HEK293T (cell line): ENCODE data around the gene DDIT4.
"Not testable (repeated sequence)": the region's sequence is repeated elsewhere in the genome, so short reads cannot be mapped to it uniquely, and the experiment has no call there.

Experiments
- CTCF ChIA-PET: fragments of 350-600 bp; formaldehyde crosslinking; extraction: SDS; loops from one replicate; lab custom pipeline; 2021; ENCODE audit warnings: antibody characterized with exemption, inconsistent platforms; lab: Yijun Ruan, JAX
- POLR2A ChIA-PET: fragments of 350-600 bp; formaldehyde crosslinking; extraction: SDS; loops from one replicate; lab custom pipeline; 2020; ENCODE audit warnings: antibody characterized with exemption, inconsistent platforms; lab: Yijun Ruan, JAX
- DNase-seq: peaks from one replicate; pipeline ENCODE4 v3.0.0; 2012; ENCODE audit warnings: mixed read lengths; ENCODE audit errors: extremely low spot score
- ARNT ChIP-seq: fragments of 450-650 bp; IDR thresholded peaks from 2 replicates; pipeline ENCODE4 v1.6.1; 2017; ENCODE audit warnings: mild to moderate bottlenecking
- BHLHE40 ChIP-seq: fragments of 450-650 bp; IDR thresholded peaks from 2 replicates; pipeline ENCODE4 v1.6.1; 2016; ENCODE audit warnings: mild to moderate bottlenecking, moderate library complexity, borderline replicate concordance
- CTBP1 ChIP-seq: fragments of 450-650 bp; IDR thresholded peaks from 2 replicates; pipeline ENCODE4 v1.6.1; 2016; ENCODE audit warnings: borderline replicate concordance
- ELF4 ChIP-seq: fragments of 450-650 bp; IDR thresholded peaks from 2 replicates; pipeline ENCODE4 v1.6.1; 2017; ENCODE audit warnings: antibody characterized with exemption
- FOXA1 ChIP-seq: fragments of 450-650 bp; IDR thresholded peaks from 2 replicates; pipeline ENCODE4 v1.6.1; 2016; ENCODE audit warnings: mild to moderate bottlenecking
- FOXK2 ChIP-seq: fragments of 450-650 bp; IDR thresholded peaks from 2 replicates; pipeline ENCODE4 v1.6.1; 2016; ENCODE audit warnings: mild to moderate bottlenecking
- FOXM1 ChIP-seq: fragments of 450-650 bp; IDR thresholded peaks from 2 replicates; pipeline ENCODE4 v1.6.1; 2017; ENCODE audit warnings: mild to moderate bottlenecking, borderline replicate concordance
- HDGF ChIP-seq: fragments of 450-650 bp; IDR thresholded peaks from 2 replicates; pipeline ENCODE4 v1.6.1; 2017; ENCODE audit warnings: antibody characterized with exemption, borderline replicate concordance
- L3MBTL2 ChIP-seq: fragments of 450-650 bp; conservative IDR thresholded peaks from 2 replicates; pipeline ENCODE4 v1.6.1; 2016; ENCODE audit warnings: mild to moderate bottlenecking
- LEF1 ChIP-seq: fragments of 450-650 bp; IDR thresholded peaks from 2 replicates; pipeline ENCODE4 v1.6.1; 2017; ENCODE audit warnings: mild to moderate bottlenecking, borderline replicate concordance
- NFRKB ChIP-seq: fragments of 450-650 bp; IDR thresholded peaks from 2 replicates; pipeline ENCODE4 v1.6.1; 2016; ENCODE audit warnings: mild to moderate bottlenecking, moderate library complexity
- SP1 ChIP-seq: fragments of 450-650 bp; IDR thresholded peaks from 2 replicates; pipeline ENCODE4 v1.6.1; 2017
- SUZ12 ChIP-seq: fragments of 450-650 bp; IDR thresholded peaks from 2 replicates; pipeline ENCODE4 v1.6.1; 2016; ENCODE audit warnings: mild to moderate bottlenecking
- TARDBP ChIP-seq: fragments of 450-650 bp; IDR thresholded peaks from 2 replicates; pipeline ENCODE4 v1.6.1; 2016
- ZNF384 ChIP-seq: fragments of 450-650 bp; IDR thresholded peaks from 2 replicates; pipeline ENCODE4 v1.6.1; 2016
- TF ChIP-seq, protein P1 (sequence below): fragments of 450-650 bp; IDR thresholded peaks from 2 replicates; pipeline ENCODE4 v1.6.1; 2016

Gene DDIT4

DNA sequence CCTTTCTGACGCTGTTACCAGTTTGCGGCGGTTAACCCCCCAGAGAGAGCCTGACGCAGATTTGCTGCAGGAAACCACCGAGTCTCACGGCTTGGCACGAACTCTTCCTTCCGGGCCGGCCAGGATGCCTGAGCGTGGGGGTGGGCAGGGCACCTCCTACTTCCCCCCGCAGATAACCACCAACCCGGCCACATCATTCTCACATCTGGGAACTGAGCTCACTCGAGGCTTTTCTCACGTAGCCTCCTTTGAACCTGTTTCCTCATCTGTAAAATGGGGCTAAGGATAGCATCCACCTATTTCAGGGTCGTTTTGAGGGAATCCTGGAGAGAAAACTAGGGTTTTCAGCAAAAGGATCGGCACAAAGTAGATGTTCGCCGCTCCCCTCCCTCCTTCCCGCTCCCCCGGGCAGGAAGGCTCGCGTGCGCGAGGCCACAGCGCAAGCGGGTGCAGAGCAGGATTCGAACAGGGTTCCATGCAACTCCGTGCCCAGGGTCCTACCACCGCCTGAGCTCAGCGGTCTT lies 23.6 kb downstream of the DDIT4 start:
- CTCF ChIA-PET, result interaction anchor here (0.5 kb wide), 1 partner anchor 18 kb away, joined by 3 read pairs; no protein-coding TSS in a partner anchor
- TF ChIP-seq SUZ12 (no peak), L3MBTL2 (peak; percentile 52)
- POLR2A ChIA-PET, result interaction anchor here (0.7 to 3.1 kb wide), 8 partner anchors 17 to 35 kb away, joined by 3 to 27 read pairs (median 4); partner anchors contain the start of gene DDIT4
- no peak for DNase-seq

DNA sequence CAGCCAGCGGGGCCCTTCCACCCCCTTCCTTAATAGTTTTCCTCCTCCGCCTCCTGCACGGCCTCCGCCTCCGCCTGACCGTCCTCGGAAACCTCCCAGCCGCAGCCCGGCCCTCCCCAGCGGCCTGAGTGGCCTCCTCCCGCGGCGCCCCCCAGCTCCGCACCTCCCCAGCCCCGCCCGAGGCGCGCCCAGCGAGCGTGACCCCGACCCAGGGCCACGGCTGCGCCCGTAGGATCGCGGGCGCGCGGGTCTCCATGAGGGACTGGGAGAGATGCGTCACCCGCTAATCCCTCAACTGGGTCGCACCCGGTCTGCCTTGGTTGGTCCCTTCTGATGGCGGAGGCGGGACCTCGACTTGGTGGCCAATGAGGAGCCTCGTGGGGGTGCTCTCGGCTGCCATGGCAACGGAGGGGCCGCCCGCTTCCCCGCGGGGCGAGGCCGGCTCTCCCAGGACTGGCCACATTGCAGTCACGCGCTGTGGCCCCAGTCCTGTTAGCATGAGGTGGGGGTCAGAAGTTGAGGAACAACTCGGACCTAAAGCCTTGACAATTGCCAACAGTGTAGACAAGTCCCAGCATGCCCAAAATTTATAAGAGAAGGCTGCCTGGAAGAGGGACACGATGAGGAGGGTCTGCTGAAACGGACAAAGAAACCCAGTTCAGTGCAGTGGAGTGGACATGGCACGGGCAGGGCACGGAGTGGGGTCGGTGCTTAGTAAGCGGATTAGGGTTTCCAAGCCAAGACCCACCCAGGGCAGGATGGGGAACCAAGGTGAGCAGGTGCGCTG lies 24.3 kb downstream of the DDIT4 start:
- peak; percentile 94 for DNase-seq
- TF ChIP-seq, protein P1, sequence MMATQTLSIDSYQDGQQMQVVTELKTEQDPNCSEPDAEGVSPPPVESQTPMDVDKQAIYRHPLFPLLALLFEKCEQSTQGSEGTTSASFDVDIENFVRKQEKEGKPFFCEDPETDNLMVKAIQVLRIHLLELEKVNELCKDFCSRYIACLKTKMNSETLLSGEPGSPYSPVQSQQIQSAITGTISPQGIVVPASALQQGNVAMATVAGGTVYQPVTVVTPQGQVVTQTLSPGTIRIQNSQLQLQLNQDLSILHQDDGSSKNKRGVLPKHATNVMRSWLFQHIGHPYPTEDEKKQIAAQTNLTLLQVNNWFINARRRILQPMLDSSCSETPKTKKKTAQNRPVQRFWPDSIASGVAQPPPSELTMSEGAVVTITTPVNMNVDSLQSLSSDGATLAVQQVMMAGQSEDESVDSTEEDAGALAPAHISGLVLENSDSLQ, result no peak
- peak; percentile 40 for TF ChIP-seq L3MBTL2
- no peak; the same call in 1 of the 2 replicates for TF ChIP-seq HDGF
- no peak for TF ChIP-seq BHLHE40
- CTCF ChIA-PET, result interaction anchor here (0.5 kb wide), 1 partner anchor 17 kb away, joined by 3 read pairs; no protein-coding TSS in a partner anchor
- POLR2A ChIA-PET, result interaction anchor here (0.7 to 3.1 kb wide), 8 partner anchors 16 to 34 kb away, joined by 3 to 27 read pairs (median 4); partner anchors contain the start of gene DDIT4

DNA sequence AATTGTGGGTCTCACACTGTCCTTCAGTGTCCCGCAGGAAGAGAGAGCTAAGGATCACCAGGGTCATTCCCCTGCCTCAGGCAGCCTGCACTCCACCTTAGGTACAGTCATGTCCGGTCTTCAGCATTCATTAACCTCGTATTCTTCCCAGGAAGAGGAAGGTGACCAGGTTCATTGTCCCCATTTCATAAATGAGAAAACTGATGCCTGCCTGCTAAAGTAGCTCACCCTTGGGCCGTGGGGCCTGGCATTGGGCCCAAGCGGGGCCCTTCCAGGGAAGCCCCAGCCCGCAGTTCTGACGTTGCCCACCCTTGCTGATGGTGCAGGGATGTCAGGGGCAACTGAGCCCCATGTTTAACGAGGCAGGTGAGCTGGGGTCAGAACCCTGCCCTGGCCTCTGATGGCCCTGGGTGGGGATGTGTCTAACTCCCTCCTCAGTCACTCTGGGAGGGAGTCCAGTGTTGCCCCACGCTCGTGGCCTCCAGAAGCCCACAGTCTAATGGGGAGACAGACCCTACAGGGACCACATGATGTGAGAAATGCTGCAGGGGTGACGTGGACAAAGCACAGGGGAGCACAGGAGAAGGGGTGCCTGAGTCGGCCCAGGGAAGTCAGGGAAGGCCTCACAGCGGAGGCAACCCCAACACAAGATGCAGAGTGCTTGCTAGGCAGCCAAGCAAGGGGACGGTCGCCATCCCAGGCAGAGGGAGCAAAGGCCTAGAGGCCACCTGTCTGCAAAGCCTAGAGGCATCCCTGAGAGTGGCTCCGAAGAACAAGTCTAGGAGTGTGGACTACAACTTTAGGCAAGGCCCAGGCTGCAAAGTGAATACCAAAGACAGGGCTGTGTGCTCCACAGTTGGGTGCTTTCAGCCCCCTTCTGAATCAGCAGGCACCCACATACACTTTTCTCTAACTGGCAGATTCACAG lies 25.1 kb downstream of the DDIT4 start:
- ChIA-PET POLR2A (interaction anchor here (0.7 to 3.1 kb wide), 5 partner anchors 20 to 27 kb away, joined by 3 to 27 read pairs (median 8); partner anchors contain the start of gene DDIT4), CTCF (no interaction called here)
- TF ChIP-seq TARDBP (no peak), BHLHE40 (no peak), CTBP1 (no peak), FOXK2 (no peak), L3MBTL2 (no peak), ELF4 (no peak), NFRKB (no peak), ZNF384 (no peak), SP1 (no peak), FOXA1 (no peak), LEF1 (no peak), SUZ12 (no peak), HDGF (no peak), FOXM1 (no peak), ARNT (no peak)
- TF ChIP-seq, protein P1, result no peak
- no peak for DNase-seq

DNA sequence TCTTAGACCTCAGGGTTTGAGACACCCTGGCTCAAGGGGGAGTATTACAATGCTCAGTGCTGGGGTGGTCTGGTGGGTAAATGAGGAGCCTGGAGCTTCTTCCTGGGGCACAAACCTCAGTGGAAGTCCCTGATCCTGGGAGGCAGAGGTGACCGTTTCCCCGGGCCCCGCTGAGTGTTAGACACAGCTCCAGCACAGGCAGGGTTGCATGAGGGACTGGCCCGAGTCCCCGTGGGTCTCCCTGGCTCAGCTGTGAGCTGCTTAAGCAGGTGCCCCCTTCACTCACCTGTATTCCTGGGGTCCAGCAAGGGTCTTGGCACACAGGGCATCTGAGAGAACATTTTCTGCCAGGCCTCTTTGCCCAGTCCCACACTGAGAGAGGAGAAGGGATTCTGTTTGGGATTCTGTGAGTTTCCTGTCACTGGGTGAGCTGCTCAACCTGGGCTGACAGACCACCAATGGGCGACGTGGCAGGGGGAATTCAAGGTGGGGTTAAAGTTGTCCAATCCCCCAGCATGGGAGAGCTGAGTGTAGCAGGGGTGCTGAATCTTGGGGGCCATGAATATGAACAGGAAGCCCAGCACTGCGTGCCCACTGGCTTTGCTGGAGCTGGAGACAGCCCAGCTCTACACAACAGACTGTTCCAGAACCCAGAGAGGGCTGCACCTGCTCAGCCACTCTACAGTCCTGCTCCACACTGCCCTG lies 29.9 kb downstream of the DDIT4 start:
- ChIA-PET CTCF (no interaction called here), POLR2A (interaction anchor here (0.7 to 7.5 kb wide), 6 partner anchors 11 to 43 kb away, joined by 3 to 52 read pairs (median 4); partner anchors contain the start of gene DDIT4)
- TF ChIP-seq SP1, result no peak
- TF ChIP-seq TARDBP, result no peak
- DNase-seq, result no peak

DNA sequence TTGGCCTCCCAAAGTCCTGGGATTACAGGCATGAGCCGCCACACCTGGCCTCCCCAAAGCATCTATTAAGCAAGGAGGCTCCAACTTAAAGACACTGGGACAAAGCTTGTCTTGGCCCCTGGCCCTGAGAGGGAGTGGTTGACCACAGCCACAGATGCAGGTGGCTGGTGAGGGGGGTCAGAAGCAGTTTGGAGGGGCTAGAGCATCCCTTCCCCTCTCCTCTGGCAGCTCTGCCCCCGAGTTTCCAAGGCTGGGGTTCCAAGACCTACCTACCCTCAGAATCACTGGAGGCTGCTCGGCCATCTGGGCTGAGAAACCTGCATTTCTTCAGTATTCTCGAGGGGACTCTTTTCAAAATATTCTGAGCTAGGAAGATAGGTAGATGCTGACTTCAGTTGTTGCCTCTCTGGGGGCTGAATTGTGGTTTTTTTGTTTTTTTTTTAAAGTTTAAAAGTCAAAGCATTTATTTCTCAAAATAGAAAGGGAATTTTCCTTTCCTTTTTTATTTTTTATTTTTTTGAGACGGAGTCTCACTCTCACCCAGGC lies 32.6 kb downstream of the DDIT4 start:
- CTCF ChIA-PET, result interaction anchor here (0.7 kb wide), 1 partner anchor 11 kb away, joined by 3 read pairs; no protein-coding TSS in a partner anchor
- POLR2A ChIA-PET, result interaction anchor here (1.5 to 7.5 kb wide), 2 partner anchors 14 to 30 kb away, joined by 7 to 52 read pairs; partner anchors contain the start of gene DDIT4
- no peak for DNase-seq
- TF ChIP-seq ZNF384, result no peak
- TF ChIP-seq TARDBP, result no peak
- TF ChIP-seq SP1, result no peak
- no peak for TF ChIP-seq LEF1
- TF ChIP-seq ELF4, result no peak
- no peak for TF ChIP-seq CTBP1
- no peak for TF ChIP-seq NFRKB
- TF ChIP-seq ARNT, result no peak
- TF ChIP-seq FOXA1, result no peak

DNA sequence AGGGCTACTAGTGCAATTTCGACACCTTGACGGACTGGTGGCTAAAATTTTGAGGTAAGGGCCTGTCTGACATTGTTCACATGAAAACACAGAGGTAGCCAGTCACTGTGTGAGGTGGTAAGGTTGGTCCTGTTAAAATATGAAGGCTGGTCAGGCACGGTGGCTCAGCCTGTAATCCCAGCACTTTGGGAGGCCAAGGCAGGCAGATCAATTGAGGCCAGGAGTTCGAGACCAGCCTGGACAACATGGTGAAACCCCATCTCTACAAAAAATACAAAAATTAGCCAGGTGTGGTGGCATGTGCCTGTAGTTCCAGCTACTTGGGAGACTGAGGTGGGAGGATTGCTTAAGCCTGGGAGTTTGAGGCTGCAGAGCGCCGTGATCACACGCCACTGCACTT lies 34.0 kb downstream of the DDIT4 start:
- DNase-seq, CTCF ChIA-PET: not testable (repeated sequence)
- POLR2A ChIA-PET, result interaction anchor here (2.5 to 2.8 kb wide), 2 partner anchors 13 to 34 kb away, joined by 17 to 32 read pairs; partner anchors contain the start of gene DDIT4
